Measurements from ENCODE around the gene IGSF3.

Gene IGSF3

GRCh38 chr1:116537040-116537831 is 130.3 kb downstream of the IGSF3 start:
- no peak for DNase-seq (ENCODE audit: low read depth)
- no peak for TF ChIP-seq CTCF (IDR thresholded peaks at IDR 0.05; ENCODE audit: low read depth, low read length, missing control alignments)
- H3K4me3 ChIP-seq (ENCODE audit: low read depth, low read length), result no peak overlapping the region
- in situ Hi-C loops (cut with HindIII; ENCODE audit: low sequenced_read_pairs), result no loop called here

GRCh38 chr1:116534014-116534739 is 133.4 kb downstream of the IGSF3 start:
- TF ChIP-seq CTCF (IDR thresholded peaks at IDR 0.05; ENCODE audit: low read depth, low read length, missing control alignments), result no peak
- in situ Hi-C loops (cut with HindIII; ENCODE audit: low sequenced_read_pairs), result no loop called here
- no peak for DNase-seq (ENCODE audit: low read depth)
- no peak overlapping the region for H3K4me3 ChIP-seq (ENCODE audit: low read depth, low read length)

- no peak for TF ChIP-seq CTCF (IDR thresholded peaks at IDR 0.05; ENCODE audit: low read depth, low read length, missing control alignments)
- in situ Hi-C loops (cut with HindIII; ENCODE audit: low sequenced_read_pairs), result no loop called here
- no peak for DNase-seq (ENCODE audit: low read depth)
- no peak overlapping the region for H3K4me3 ChIP-seq (ENCODE audit: low read depth, low read length)
These were observed 134.1 kb downstream of the IGSF3 start for GRCh38 chr1:116533429-116533820.

- H3K4me3 ChIP-seq (ENCODE audit: low read depth, low read length), result no peak overlapping the region
- TF ChIP-seq CTCF (IDR thresholded peaks at IDR 0.05; ENCODE audit: low read depth, low read length, missing control alignments), result no peak
These were observed 134.7 kb downstream of the IGSF3 start for GRCh38 chr1:116532671-116533428.

GRCh38 chr1:116531917-116532316 is 135.6 kb downstream of the IGSF3 start:
- DNase-seq (ENCODE audit: low read depth), result no peak
- in situ Hi-C loops (cut with HindIII; ENCODE audit: low sequenced_read_pairs), result no loop called here
- no peak for TF ChIP-seq CTCF (IDR thresholded peaks at IDR 0.05; ENCODE audit: low read depth, low read length, missing control alignments)
- H3K4me3 ChIP-seq (ENCODE audit: low read depth, low read length), result no peak overlapping the region

More at GRCh38 chr1:116532671-116533428, 134.7 kb downstream of the IGSF3 start:
- no peak for DNase-seq (ENCODE audit: low read depth)
- in situ Hi-C loops (cut with HindIII; ENCODE audit: low sequenced_read_pairs), result no loop called here

GRCh38 chr1:116529681-116530080 is 137.9 kb downstream of the IGSF3 start:
- no peak overlapping the region for H3K4me3 ChIP-seq (ENCODE audit: low read depth, low read length)
- DNase-seq (ENCODE audit: low read depth), result no peak
- no peak for TF ChIP-seq CTCF (IDR thresholded peaks at IDR 0.05; ENCODE audit: low read depth, low read length, missing control alignments)
- in situ Hi-C loops (cut with HindIII; ENCODE audit: low sequenced_read_pairs), result no loop called here

Data from astrocyte of the cerebellum (primary cell).